HG03457 (cell line): ENCODE data around the gene CADM1.

Experiments used
- ATAC-seq: cut with Tn5 transposase; IDR thresholded peaks from one replicate; pipeline ENCODE4 v1.9.1; 2021; ENCODE audit warnings: moderate number of reproducible peaks; ENCODE audit not compliant: unreplicated experiment

Gene CADM1

GRCh38 chr11:115409116-115409670, 95.0 kb downstream of the CADM1 start:
- ATAC-seq, result no peak

GRCh38 chr11:115408036-115408921, 95.9 kb downstream of the CADM1 start:
- ATAC-seq, result no peak

- ATAC-seq, result no peak
Measured at GRCh38 chr11:115407496-115407895, 96.7 kb downstream of the CADM1 start.

GRCh38 chr11:115406404-115406803, 97.8 kb downstream of the CADM1 start:
- ATAC-seq, result no peak

- ATAC-seq, result no peak
Measured at GRCh38 chr11:115398333-115399080, 105.7 kb downstream of the CADM1 start.

GRCh38 chr11:115396533-115396932, 107.7 kb downstream of the CADM1 start:
- ATAC-seq, result no peak

GRCh38 chr11:115393950-115394349, 110.3 kb downstream of the CADM1 start:
- no peak for ATAC-seq

GRCh38 chr11:115391598-115391997, 112.6 kb downstream of the CADM1 start:
- ATAC-seq, result no peak

- ATAC-seq, result no peak
Measured at GRCh38 chr11:115391160-115391559, 113.1 kb downstream of the CADM1 start.

- no peak for ATAC-seq
Measured at GRCh38 chr11:115390441-115390840, 113.8 kb downstream of the CADM1 start.

GRCh38 chr11:115389790-115390189, 114.4 kb downstream of the CADM1 start:
- no peak for ATAC-seq

GRCh38 chr11:115385226-115385625, 119.0 kb downstream of the CADM1 start:
- ATAC-seq, result no peak

GRCh38 chr11:115384236-115384635, 120.0 kb downstream of the CADM1 start:
- no peak for ATAC-seq

GRCh38 chr11:115383431-115383830, 120.8 kb downstream of the CADM1 start:
- no peak for ATAC-seq

GRCh38 chr11:115379528-115379927, 124.7 kb downstream of the CADM1 start:
- no peak for ATAC-seq

GRCh38 chr11:115378557-115378956, 125.7 kb downstream of the CADM1 start:
- no peak for ATAC-seq

GRCh38 chr11:115377882-115378296, 126.3 kb downstream of the CADM1 start:
- ATAC-seq, result no peak

GRCh38 chr11:115368616-115369015, 135.6 kb downstream of the CADM1 start:
- ATAC-seq, result no peak

GRCh38 chr11:115366826-115367225, 137.4 kb downstream of the CADM1 start:
- no peak for ATAC-seq

- no peak for ATAC-seq
Measured at GRCh38 chr11:115365907-115366306, 138.3 kb downstream of the CADM1 start.

GRCh38 chr11:115364896-115365295, 139.3 kb downstream of the CADM1 start:
- ATAC-seq, result no peak

- ATAC-seq, result no peak
Measured at GRCh38 chr11:115363921-115364320, 140.3 kb downstream of the CADM1 start.
